GM21515 (cell line): Measurements from ENCODE around the gene SRP68.
A peak's percentile ranks its signal among the peaks of the same experiment; 100 is the strongest.

Source experiments
- ATAC-seq: cut with Tn5 transposase; IDR thresholded peaks from one replicate; pipeline ENCODE4 v1.9.1; 2021; ENCODE audit not compliant: unreplicated experiment

SRP68 gene

GRCh38 chr17:76072148-76072858, at the start of gene SRP68:
Gene SRP68 (minus strand): TSS chr17:76072517. CDS start chr17:76072491, 26 bp downstream.
- ATAC-seq: peak; percentile 88

- ATAC-seq: no peak
These were observed 49.7 kb upstream of the SRP68 start for GRCh38 chr17:76121932-76122430.

GRCh38 chr17:76120658-76121008, 48.3 kb upstream of the SRP68 start:
- ATAC-seq: no peak

DNA sequence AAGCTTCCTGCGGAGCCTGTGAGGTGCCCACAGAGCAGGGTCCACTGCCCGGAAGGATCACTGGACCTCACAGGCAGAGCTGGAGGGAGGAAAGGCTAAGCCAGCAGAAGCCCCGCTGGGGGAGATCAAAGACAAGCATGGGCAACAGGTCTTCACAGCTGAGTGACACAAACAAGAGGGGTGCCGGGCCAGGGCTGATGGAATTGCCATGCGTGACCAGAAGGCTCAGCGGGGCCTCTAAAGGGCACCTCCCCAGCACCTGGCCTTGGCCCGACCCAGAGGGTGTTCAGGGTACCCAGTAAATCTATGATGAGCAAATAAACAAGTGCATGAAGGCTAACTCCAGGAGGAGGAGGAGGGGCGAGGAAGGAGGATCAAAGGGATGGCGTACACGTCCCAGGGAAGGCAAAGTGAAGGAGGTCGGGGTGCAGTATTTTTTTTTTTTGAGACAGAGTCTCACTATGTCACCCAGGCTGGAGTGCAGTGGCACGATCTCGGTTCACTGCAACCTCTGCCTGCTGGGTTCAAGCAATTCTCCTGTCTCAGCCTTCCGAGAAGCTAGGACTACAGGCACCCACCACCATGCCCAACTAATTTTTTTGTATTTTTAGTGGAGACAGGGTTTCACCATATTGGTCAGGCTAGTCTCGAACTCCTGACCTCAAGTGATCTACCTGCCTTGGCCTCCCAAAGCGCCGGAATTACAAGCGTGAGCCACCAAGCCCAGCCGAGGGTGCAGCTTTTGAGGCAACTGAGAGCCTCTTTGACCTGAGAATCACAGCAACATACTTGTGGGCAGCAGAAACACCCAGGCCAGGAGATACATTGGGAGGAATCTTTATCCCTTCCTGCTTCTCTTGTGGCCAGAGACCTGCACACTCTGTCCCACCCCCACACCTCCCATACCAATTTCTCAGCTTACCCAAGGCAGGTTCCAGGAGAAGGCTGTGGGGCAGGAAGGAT, 47.4 kb upstream of the SRP68 start:
- ATAC-seq: no peak

GRCh38 chr17:76115138-76115754, 42.9 kb upstream of the SRP68 start:
- ATAC-seq: no peak

DNA sequence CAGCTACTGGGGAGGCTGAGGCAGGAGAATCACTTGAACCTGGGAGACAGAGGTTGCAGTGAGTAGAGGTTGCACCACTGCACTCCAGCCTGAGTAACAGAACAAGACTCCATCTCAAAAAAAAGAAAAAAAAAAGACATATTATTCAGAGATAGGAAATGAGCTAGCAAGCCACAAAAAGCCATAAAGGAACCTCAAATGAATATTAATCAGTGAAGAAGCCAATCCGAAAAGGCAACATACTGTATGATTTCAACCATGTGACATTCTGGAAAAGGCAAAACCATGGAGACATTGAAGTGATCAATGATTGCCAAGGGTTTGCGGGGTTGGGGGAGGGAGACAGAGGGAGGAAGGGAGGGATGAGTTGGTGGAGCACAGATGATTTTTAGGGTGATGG, 39.6 kb upstream of the SRP68 start:
- ATAC-seq: no peak

- no peak for ATAC-seq
These were observed 35.2 kb upstream of the SRP68 start for GRCh38 chr17:76107509-76107908.

- no peak for ATAC-seq
These were observed 34.4 kb upstream of the SRP68 start for GRCh38 chr17:76106703-76107102.

DNA sequence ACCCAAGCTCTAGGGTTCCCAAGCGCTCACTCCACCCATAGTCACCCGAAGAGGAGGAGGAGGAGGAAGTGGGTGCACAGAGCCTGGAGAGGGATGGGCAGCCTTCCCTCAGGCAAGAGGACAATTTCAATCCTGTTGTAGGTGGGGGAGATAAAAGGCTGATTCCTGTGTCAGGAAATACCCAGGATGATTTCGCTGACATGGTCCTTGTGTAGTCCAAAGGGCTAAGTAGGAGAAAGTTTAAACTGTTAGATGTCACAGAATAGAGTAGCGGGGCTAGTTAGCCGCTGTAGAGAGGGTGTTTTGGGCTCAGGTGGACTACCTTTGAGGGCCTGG, 32.5 kb upstream of the SRP68 start:
- ATAC-seq: no peak

DNA sequence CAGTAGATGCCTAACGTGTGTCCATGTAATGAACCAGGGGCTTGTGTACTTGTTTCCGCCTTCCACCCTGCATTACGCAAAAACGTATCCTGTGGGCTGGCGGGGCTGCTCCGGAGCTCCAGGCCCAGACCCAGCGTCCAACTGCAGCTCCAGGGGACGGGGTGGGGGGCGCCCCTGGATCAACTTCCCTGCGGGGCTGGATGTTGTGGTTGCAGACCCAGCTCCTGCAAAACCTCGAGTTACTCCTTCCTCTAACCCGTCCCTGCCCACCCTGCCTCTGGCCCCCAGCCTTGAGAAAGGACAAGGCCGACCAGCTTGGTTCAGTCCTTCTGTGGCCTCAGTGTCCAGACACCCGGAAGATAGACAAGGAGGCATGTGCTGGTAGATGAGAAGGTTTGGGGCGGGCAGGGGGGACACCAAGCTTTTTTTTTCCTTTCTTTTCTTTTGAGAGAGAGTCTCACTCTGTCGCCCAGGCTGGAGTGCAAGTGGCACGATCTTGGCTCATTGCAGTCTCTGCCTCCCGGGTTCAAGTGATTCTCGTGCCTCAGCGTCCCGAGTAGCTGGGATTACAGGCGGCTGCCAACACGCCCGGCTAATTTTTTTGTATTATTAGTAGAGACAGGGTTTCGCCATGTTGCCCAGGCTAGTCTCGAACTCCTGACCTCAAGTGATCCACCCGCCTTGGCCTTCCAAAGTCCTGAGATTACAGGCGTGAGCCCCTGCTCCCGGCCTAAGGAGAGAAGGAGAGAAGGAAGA, 32.0 kb upstream of the SRP68 start:
- ATAC-seq: no peak

DNA sequence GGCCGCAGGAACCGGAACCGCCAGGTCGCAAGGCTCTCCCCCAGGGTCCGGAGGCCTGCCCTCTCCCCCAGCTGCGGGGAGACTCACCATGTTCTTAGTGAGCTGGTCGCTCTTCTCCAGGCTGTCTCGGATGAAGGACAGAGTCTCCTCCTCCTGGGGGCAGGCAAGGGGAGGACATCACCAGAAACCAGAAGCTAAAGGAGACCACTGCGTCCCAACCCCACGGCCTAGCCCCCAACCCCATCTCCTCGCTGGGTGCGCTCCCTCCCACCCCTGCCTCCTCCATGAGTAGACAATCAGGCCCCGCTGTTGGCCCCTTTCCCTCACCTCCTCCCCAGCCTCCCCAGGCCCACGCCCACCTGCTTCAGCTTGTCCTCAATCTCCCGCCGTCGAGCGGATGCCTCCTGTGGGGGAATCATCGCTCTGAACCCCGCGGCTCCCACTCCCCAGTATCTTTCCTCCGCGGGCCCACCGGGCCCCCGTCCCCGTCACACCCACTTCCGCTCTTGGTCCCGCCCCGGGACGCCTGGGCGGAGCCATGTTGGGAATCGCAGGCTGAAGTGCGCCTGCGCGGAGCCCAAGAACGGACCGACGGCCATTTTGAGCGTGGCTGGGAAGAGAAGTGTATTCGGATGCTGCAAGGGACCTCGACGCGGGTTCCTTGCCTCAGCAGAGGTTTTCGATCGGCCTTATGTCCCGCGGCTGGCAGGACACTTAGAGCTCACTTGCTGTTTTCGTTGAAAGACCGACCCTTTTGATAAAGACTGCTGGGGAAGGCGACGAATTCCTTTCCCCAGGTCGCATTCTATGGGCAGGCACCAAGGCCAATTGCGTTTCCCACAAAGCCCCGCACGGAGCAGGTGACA, 31.2 kb upstream of the SRP68 start, which contains the start of gene EXOC7:
Gene EXOC7, minus strand, starts transcription at position 514 of the 866 bp plus-strand sequence. Its CDS starts 95 bp downstream, at position 419.
- ATAC-seq: peak; percentile 70

DNA sequence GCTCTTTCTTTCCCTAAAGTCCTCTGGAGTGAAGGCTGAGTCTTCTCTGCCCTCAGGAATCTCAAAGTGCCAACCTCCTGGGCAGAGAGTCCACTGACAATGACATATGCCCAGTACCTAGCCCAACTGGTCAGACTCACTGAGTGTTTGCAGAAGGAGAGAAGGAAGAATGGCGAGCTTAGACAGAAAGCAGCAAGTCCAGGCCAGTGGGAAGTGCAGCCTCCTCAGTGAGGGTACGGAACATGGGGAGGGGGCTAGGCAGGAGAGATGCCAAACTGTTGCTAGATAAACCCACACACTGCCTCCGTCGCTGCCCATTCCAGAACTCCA, 30.6 kb upstream of the SRP68 start:
- no peak for ATAC-seq

DNA sequence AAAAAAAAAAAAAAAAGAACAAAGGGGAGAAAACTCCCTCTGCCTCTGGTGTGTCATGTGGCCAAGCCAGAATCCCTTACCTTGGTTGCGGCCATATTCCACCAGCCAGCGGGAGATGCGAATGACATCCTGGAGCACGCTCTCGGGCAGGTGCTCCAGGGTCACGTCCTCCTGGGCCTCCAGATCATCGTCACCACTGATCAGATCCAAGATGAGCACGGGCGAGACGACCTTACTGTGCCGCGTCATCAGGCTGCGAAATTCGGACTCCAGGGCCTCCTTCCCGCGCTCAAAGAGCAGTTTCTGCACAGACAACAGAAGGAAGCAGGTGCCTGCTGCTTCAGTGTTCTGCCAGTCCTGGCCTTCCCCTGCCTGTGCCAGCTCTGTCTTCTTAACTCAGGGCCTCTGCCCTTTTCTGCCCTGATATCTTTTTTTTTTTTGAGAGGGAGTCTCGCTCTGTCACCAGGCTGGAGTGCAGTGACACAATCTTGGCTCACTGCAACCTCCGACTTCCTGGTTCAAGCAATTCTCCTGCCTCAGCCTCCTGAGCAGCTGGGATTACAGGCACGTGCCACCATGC, 25.5 kb upstream of the SRP68 start:
- ATAC-seq: no peak

DNA sequence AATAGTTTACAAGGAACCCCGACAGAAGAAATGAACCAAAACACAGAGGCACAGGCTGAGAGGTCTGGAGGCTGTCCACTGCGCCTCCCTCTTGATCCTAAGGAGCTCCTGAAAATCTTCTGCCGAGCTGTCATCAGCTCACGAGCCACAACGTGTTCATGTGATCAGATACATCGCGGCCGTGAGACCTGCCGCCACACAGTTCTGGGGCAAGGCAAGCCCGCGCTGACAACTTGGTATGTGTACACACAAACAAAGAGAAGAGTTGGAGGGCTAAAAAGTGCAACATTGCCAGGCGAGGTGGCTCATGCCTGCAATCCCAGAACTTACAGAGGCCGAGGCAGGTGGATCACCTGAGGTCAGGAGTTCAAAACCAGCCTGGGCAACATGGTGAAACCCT, 23.6 kb upstream of the SRP68 start:
- no peak for ATAC-seq

DNA sequence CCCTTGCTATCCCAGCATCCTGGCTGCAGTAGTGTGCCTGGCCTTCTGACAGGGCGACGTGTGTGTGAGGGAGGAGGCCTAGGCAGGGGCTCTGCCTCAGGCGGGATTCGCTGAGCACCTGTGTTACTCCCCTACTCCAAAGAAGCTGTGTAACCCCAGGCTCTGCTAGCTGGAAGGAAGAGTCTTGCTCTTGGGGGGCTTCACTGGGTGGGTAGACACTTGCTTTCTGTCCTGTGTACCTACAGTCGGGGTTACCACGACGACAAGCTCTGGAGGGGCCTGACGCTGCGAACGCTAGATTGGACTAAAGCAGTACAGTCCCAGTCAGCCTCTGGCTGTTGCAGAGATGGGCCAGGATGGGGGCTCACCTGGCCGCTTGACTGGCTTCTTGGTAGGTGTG, 21.7 kb upstream of the SRP68 start:
- no peak for ATAC-seq

GRCh38 chr17:76092526-76093413, 20.5 kb upstream of the SRP68 start:
- no peak for ATAC-seq

- no peak for ATAC-seq
These were observed 19.4 kb upstream of the SRP68 start for GRCh38 chr17:76091526-76092286.
